ENCODE measurements around the gene ASPSCR1.

ASPSCR1 gene

GRCh38 chr17:82028246-82028645 is 50.8 kb downstream of the ASPSCR1 start:
- Histone ChIP-seq H2AFZ (ENCODE audit: low read length, unreplicated experiment) (no peak overlapping the region), H3K79me2 (ENCODE audit: control insufficient read depth, insufficient read depth, low read length, unreplicated experiment) (no peaks in the 10 kb centered on the region), H3K36me3 (ENCODE audit: insufficient read depth, low read length) (no peaks in the 10 kb centered on the region), H3K4me1 (ENCODE audit: control insufficient read depth, insufficient read depth, low read length, unreplicated experiment) (peaks cover 10% of the 10 kb centered on the region), H3K27ac (ENCODE audit: low read depth, low read length) (no peak overlapping the region), H3K4me3 (ENCODE audit: low read depth, low read length) (no peak overlapping the region), H3K27me3 (ENCODE audit: insufficient read depth, low read length) (no peaks in the 10 kb centered on the region)

- peaks cover 8% of the 10 kb centered on the region for H3K4me1 ChIP-seq (ENCODE audit: control insufficient read depth, insufficient read depth, low read length, unreplicated experiment)
- H2AFZ ChIP-seq (ENCODE audit: low read length, unreplicated experiment) = no peak overlapping the region
- no peak overlapping the region for H3K4me3 ChIP-seq (ENCODE audit: low read depth, low read length)
- H3K79me2 ChIP-seq (ENCODE audit: control insufficient read depth, insufficient read depth, low read length, unreplicated experiment) = no peaks in the 10 kb centered on the region
- H3K36me3 ChIP-seq (ENCODE audit: insufficient read depth, low read length) = no peaks in the 10 kb centered on the region
- H3K27me3 ChIP-seq (ENCODE audit: insufficient read depth, low read length) = no peaks in the 10 kb centered on the region
- H3K27ac ChIP-seq (ENCODE audit: low read depth, low read length) = no peak overlapping the region
Measured at GRCh38 chr17:82028966-82029365, 51.5 kb downstream of the ASPSCR1 start.

GRCh38 chr17:82029391-82029790 is 52.0 kb downstream of the ASPSCR1 start:
- H2AFZ ChIP-seq (ENCODE audit: low read length, unreplicated experiment) = no peak overlapping the region
- H3K36me3 ChIP-seq (ENCODE audit: insufficient read depth, low read length) = no peaks in the 10 kb centered on the region
- H3K4me3 ChIP-seq (ENCODE audit: low read depth, low read length) = no peak overlapping the region
- H3K79me2 ChIP-seq (ENCODE audit: control insufficient read depth, insufficient read depth, low read length, unreplicated experiment) = no peaks in the 10 kb centered on the region
- H3K27me3 ChIP-seq (ENCODE audit: insufficient read depth, low read length) = no peaks in the 10 kb centered on the region
- H3K27ac ChIP-seq (ENCODE audit: low read depth, low read length) = no peak overlapping the region
- peaks cover 4% of the 10 kb centered on the region for H3K4me1 ChIP-seq (ENCODE audit: control insufficient read depth, insufficient read depth, low read length, unreplicated experiment)

GRCh38 chr17:82029990-82030469 is 52.6 kb downstream of the ASPSCR1 start:
- Histone ChIP-seq H3K79me2 (ENCODE audit: control insufficient read depth, insufficient read depth, low read length, unreplicated experiment) (no peaks in the 10 kb centered on the region), H3K36me3 (ENCODE audit: insufficient read depth, low read length) (no peaks in the 10 kb centered on the region), H3K4me3 (ENCODE audit: low read depth, low read length) (no peak overlapping the region), H3K27ac (ENCODE audit: low read depth, low read length) (no peak overlapping the region), H3K27me3 (ENCODE audit: insufficient read depth, low read length) (no peaks in the 10 kb centered on the region), H3K4me1 (ENCODE audit: control insufficient read depth, insufficient read depth, low read length, unreplicated experiment) (peaks cover 3% of the 10 kb centered on the region), H2AFZ (ENCODE audit: low read length, unreplicated experiment) (no peak overlapping the region)

GRCh38 chr17:82030470-82031302 is 53.3 kb downstream of the ASPSCR1 start:
- H3K36me3 ChIP-seq (ENCODE audit: insufficient read depth, low read length) = no peaks in the 10 kb centered on the region
- H3K4me1 ChIP-seq (ENCODE audit: control insufficient read depth, insufficient read depth, low read length, unreplicated experiment) = peaks cover 3% of the 10 kb centered on the region
- no peaks in the 10 kb centered on the region for H3K79me2 ChIP-seq (ENCODE audit: control insufficient read depth, insufficient read depth, low read length, unreplicated experiment)
- peak overlapping the region; percentile 33 for H2AFZ ChIP-seq (ENCODE audit: low read length, unreplicated experiment)
- no peak overlapping the region for H3K27ac ChIP-seq (ENCODE audit: low read depth, low read length)
- H3K4me3 ChIP-seq (ENCODE audit: low read depth, low read length) = peak overlapping the region; percentile 65
- H3K27me3 ChIP-seq (ENCODE audit: insufficient read depth, low read length) = no peaks in the 10 kb centered on the region

GRCh38 chr17:82031303-82031884 is 54.0 kb downstream of the ASPSCR1 start, which contains the start of gene RAC3:
RAC3 (plus strand) TSS chr17:82031678; CDS start chr17:82031762, 84 bp downstream.
- Histone ChIP-seq H3K27me3 (ENCODE audit: insufficient read depth, low read length) (no peaks in the 10 kb centered on the region), H2AFZ (ENCODE audit: low read length, unreplicated experiment) (peak within 1 kb of the TSS; percentile 33), H3K36me3 (ENCODE audit: insufficient read depth, low read length) (no peaks in the 10 kb centered on the region), H3K4me3 (ENCODE audit: low read depth, low read length) (peak within 1 kb of the TSS; percentile 74), H3K4me1 (ENCODE audit: control insufficient read depth, insufficient read depth, low read length, unreplicated experiment) (peaks cover 4% of the 10 kb centered on the region), H3K27ac (ENCODE audit: low read depth, low read length) (no peak within 1 kb of the TSS), H3K79me2 (ENCODE audit: control insufficient read depth, insufficient read depth, low read length, unreplicated experiment) (no peaks in the 10 kb centered on the region)

GRCh38 chr17:82031885-82032627 is 54.6 kb downstream of the ASPSCR1 start:
- no peaks in the 10 kb centered on the region for H3K36me3 ChIP-seq (ENCODE audit: insufficient read depth, low read length)
- H3K4me3 ChIP-seq (ENCODE audit: low read depth, low read length) = peak overlapping the region; percentile 74
- H3K4me1 ChIP-seq (ENCODE audit: control insufficient read depth, insufficient read depth, low read length, unreplicated experiment) = peaks cover 7% of the 10 kb centered on the region

GRCh38 chr17:82033359-82034085 is 56.1 kb downstream of the ASPSCR1 start:
- Histone ChIP-seq H2AFZ (ENCODE audit: low read length, unreplicated experiment) (no peak overlapping the region), H3K27me3 (ENCODE audit: insufficient read depth, low read length) (no peaks in the 10 kb centered on the region), H3K79me2 (ENCODE audit: control insufficient read depth, insufficient read depth, low read length, unreplicated experiment) (no peaks in the 10 kb centered on the region), H3K4me3 (ENCODE audit: low read depth, low read length) (no peak overlapping the region), H3K27ac (ENCODE audit: low read depth, low read length) (no peak overlapping the region), H3K36me3 (ENCODE audit: insufficient read depth, low read length) (no peaks in the 10 kb centered on the region), H3K4me1 (ENCODE audit: control insufficient read depth, insufficient read depth, low read length, unreplicated experiment) (peaks cover 7% of the 10 kb centered on the region)

More at GRCh38 chr17:82031885-82032627, 54.6 kb downstream of the ASPSCR1 start:
- no peaks in the 10 kb centered on the region for H3K79me2 ChIP-seq (ENCODE audit: control insufficient read depth, insufficient read depth, low read length, unreplicated experiment)
- no peaks in the 10 kb centered on the region for H3K27me3 ChIP-seq (ENCODE audit: insufficient read depth, low read length)
- H3K27ac ChIP-seq (ENCODE audit: low read depth, low read length) = no peak overlapping the region
- H2AFZ ChIP-seq (ENCODE audit: low read length, unreplicated experiment) = no peak overlapping the region

GRCh38 chr17:82034371-82035011 is 57.1 kb downstream of the ASPSCR1 start:
- no peaks in the 10 kb centered on the region for H3K36me3 ChIP-seq (ENCODE audit: insufficient read depth, low read length)
- H2AFZ ChIP-seq (ENCODE audit: low read length, unreplicated experiment) = no peak overlapping the region
- H3K4me3 ChIP-seq (ENCODE audit: low read depth, low read length) = no peak overlapping the region
- no peaks in the 10 kb centered on the region for H3K79me2 ChIP-seq (ENCODE audit: control insufficient read depth, insufficient read depth, low read length, unreplicated experiment)
- H3K4me1 ChIP-seq (ENCODE audit: control insufficient read depth, insufficient read depth, low read length, unreplicated experiment) = peaks cover 7% of the 10 kb centered on the region
- no peaks in the 10 kb centered on the region for H3K27me3 ChIP-seq (ENCODE audit: insufficient read depth, low read length)
- H3K27ac ChIP-seq (ENCODE audit: low read depth, low read length) = no peak overlapping the region

GRCh38 chr17:82035488-82035887 is 58.1 kb downstream of the ASPSCR1 start:
- Histone ChIP-seq H3K27me3 (ENCODE audit: insufficient read depth, low read length) (no peaks in the 10 kb centered on the region), H3K27ac (ENCODE audit: low read depth, low read length) (no peak overlapping the region), H3K4me1 (ENCODE audit: control insufficient read depth, insufficient read depth, low read length, unreplicated experiment) (peaks cover 7% of the 10 kb centered on the region), H3K79me2 (ENCODE audit: control insufficient read depth, insufficient read depth, low read length, unreplicated experiment) (no peaks in the 10 kb centered on the region), H3K4me3 (ENCODE audit: low read depth, low read length) (no peak overlapping the region), H3K36me3 (ENCODE audit: insufficient read depth, low read length) (no peaks in the 10 kb centered on the region), H2AFZ (ENCODE audit: low read length, unreplicated experiment) (no peak overlapping the region)
